IMR-90 (cell line): ENCODE data around the gene CBFA2T3. TPM values are rescaled to one million over a fixed set of nuclear protein-coding genes. Genes with fewer than 3 reads are reported as not detected.

Source experiments
- ATAC-seq: fragments of 200-7000 bp; cut with Tn5 transposase; 2 replicates; pipeline ENCODE4 v1.9.1; 2020; ENCODE audit warnings: low read depth, mild to moderate bottlenecking, moderate library complexity
- BruUV-seq: library from RNA; stranded (reverse); fragments of 400-500 nt; replicated peaks from 2 replicates; lab custom pipeline; 2021; lab: Mats Ljungman, UMichigan
- CTCF ChIA-PET: fragments of 300-600 bp; formaldehyde crosslinking; extraction: SDS; loops from one replicate; lab custom pipeline; 2021; ENCODE audit warnings: antibody characterized with exemption; lab: Yijun Ruan, JAX
- POLR2A ChIA-PET: fragments of 300-600 bp; sonication (Branson Sonifier 250); formaldehyde crosslinking; loops from one replicate; lab custom pipeline; 2022; ENCODE audit warnings: antibody characterized with exemption; ENCODE audit not compliant: unreplicated experiment; lab: Charles Lee
- DNase-seq: peaks from one replicate; pipeline ENCODE4 v3.0.0; 2013
- H2AFZ ChIP-seq: replicated peaks from 2 replicates; pipeline ENCODE3; 2013; ENCODE audit warnings: low read length, mild to moderate bottlenecking; ENCODE audit not compliant: poor library complexity
- H2AK5ac ChIP-seq: 2 replicates; pipeline ENCODE4 v1.6.1; 2013; ENCODE audit warnings: low read depth, low read length, inconsistent platforms
- H2AK9ac ChIP-seq: replicated peaks from 2 replicates; pipeline ENCODE3; 2013; ENCODE audit warnings: mild to moderate bottlenecking, low read depth, low read length, moderate library complexity; ENCODE audit not compliant: poor library complexity
- H2BK120ac ChIP-seq: 2 replicates; pipeline ENCODE4 v1.6.1; 2013; ENCODE audit warnings: low read depth, low read length, inconsistent platforms
- H2BK15ac ChIP-seq: 3 replicates; pipeline ENCODE4 v1.6.1; 2013; ENCODE audit warnings: low read depth, low read length, inconsistent platforms
- H2BK20ac ChIP-seq: 2 replicates; pipeline ENCODE4 v1.6.1; 2013; ENCODE audit warnings: low read depth, mild to moderate bottlenecking, inconsistent platforms, low read length, moderate library complexity
- H2BK5ac ChIP-seq: 2 replicates; pipeline ENCODE4 v1.6.1; 2013; ENCODE audit warnings: mild to moderate bottlenecking, low read depth, low read length, inconsistent platforms; ENCODE audit not compliant: poor library complexity, severe bottlenecking
- H3K14ac ChIP-seq: replicated peaks from 2 replicates; pipeline ENCODE4 v1.6.1; 2013; ENCODE audit warnings: low read depth, low read length, inconsistent platforms
- H3K18ac ChIP-seq: 2 replicates; pipeline ENCODE4 v1.6.1; 2013; ENCODE audit warnings: low read depth, low read length, control low read depth
- H3K23ac ChIP-seq: 2 replicates; pipeline ENCODE4 v1.6.1; 2013; ENCODE audit warnings: low read depth, low read length, inconsistent platforms
- H3K27ac ChIP-seq: 2 replicates; pipeline ENCODE4 v1.5.1; 2013; ENCODE audit warnings: mild to moderate bottlenecking, control low read depth, low read length; ENCODE audit not compliant: insufficient read depth
- H3K27me3 ChIP-seq: 2 replicates; pipeline ENCODE4 v1.6.1; 2013; ENCODE audit warnings: low read length; ENCODE audit not compliant: control insufficient read depth, insufficient read depth
- H3K36me3 ChIP-seq: 2 replicates; pipeline ENCODE4 v1.6.1; 2013; ENCODE audit warnings: low read length, mixed read lengths; ENCODE audit not compliant: control insufficient read depth, insufficient read depth
- H3K4ac ChIP-seq: 2 replicates; pipeline ENCODE4 v1.6.1; 2013; ENCODE audit warnings: low read depth, low read length, inconsistent platforms
- H3K4me1 ChIP-seq: 2 replicates; pipeline ENCODE4 v1.6.1; 2013; ENCODE audit warnings: low read length, mixed read lengths; ENCODE audit not compliant: control insufficient read depth, insufficient read depth
- H3K4me2 ChIP-seq: 2 replicates; pipeline ENCODE4 v1.6.1; 2013; ENCODE audit warnings: low read depth, mild to moderate bottlenecking, control low read depth, low read length, moderate library complexity
- H3K4me3 ChIP-seq: 2 replicates; pipeline ENCODE4 v1.5.1; 2013; ENCODE audit warnings: low read depth, mild to moderate bottlenecking, control low read depth, low read length, moderate library complexity; ENCODE audit not compliant: insufficient read depth
- H3K56ac ChIP-seq: 2 replicates; pipeline ENCODE4 v1.6.1; 2013; ENCODE audit warnings: low read length, inconsistent platforms; ENCODE audit not compliant: insufficient read depth; ENCODE audit errors: extremely low read depth
- H3K79me1 ChIP-seq, 2 experiments: 2 replicates each; pipeline ENCODE4 v1.6.1; 2013; ENCODE audit warnings: low read length in 2 of 2, inconsistent platforms in 1 of 2, low read depth in 1 of 2
- H3K9ac ChIP-seq: 2 replicates; pipeline ENCODE4 v1.6.1; 2013; ENCODE audit warnings: low read depth, low read length, control low read depth
- H3K9me1 ChIP-seq: 2 replicates; pipeline ENCODE4 v1.6.1; 2013; ENCODE audit warnings: low read length, inconsistent platforms; ENCODE audit not compliant: insufficient read depth
- H3K9me3 ChIP-seq: 2 replicates; pipeline ENCODE4 v1.6.1; 2013; ENCODE audit warnings: low read length; ENCODE audit not compliant: control insufficient read depth, insufficient read depth
- H4K20me1 ChIP-seq: 2 replicates; pipeline ENCODE4 v1.6.1; 2013; ENCODE audit warnings: low read length, inconsistent platforms; ENCODE audit not compliant: insufficient read depth
- H4K5ac ChIP-seq: 2 replicates; pipeline ENCODE4 v1.6.1; 2013; ENCODE audit warnings: mild to moderate bottlenecking, low read depth, low read length, control low read depth
- H4K8ac ChIP-seq, 2 experiments: 2 replicates each; pipeline ENCODE4 v1.6.1; 2013; ENCODE audit warnings: low read depth in 2 of 2, low read length in 2 of 2, control low read depth in 1 of 2, inconsistent platforms in 1 of 2
- H4K91ac ChIP-seq: 2 replicates; pipeline ENCODE4 v1.6.1; 2013; ENCODE audit warnings: low read depth, low read length, inconsistent platforms; ENCODE audit not compliant: insufficient read depth
- BHLHE40 ChIP-seq: fragments of 150-350 bp; IDR thresholded peaks from 2 replicates; pipeline ENCODE4 v1.6.1; 2016; ENCODE audit warnings: mild to moderate bottlenecking, low read depth, low read length
- CEBPB ChIP-seq: IDR thresholded peaks from 2 replicates; pipeline ENCODE4 v1.6.1; 2012; ENCODE audit warnings: low read depth, low read length, improper control_type of control experiment
- FOS ChIP-seq: fragments of 150-350 bp; IDR thresholded peaks from 2 replicates; pipeline ENCODE4 v1.6.1; 2016; ENCODE audit warnings: low read depth, low read length
- MAFK ChIP-seq: IDR thresholded peaks from 2 replicates; pipeline ENCODE4 v1.6.1; 2012; ENCODE audit warnings: low read depth, low read length, improper control_type of control experiment
- MAZ ChIP-seq: IDR thresholded peaks from 2 replicates; pipeline ENCODE4 v1.6.1; 2012; ENCODE audit warnings: low read depth, mild to moderate bottlenecking, low read length, improper control_type of control experiment, moderate library complexity, borderline replicate concordance
- MXI1 ChIP-seq: IDR thresholded peaks from 2 replicates; pipeline ENCODE4 v1.6.1; 2012; ENCODE audit warnings: low read depth, mild to moderate bottlenecking, low read length, moderate library complexity, borderline replicate concordance
- NFE2L2 ChIP-seq: fragments of 150-350 bp; IDR thresholded peaks from 2 replicates; pipeline ENCODE4 v1.6.1; 2016; ENCODE audit warnings: low read depth, mild to moderate bottlenecking, low read length
- POLR2A ChIP-seq: IDR thresholded peaks from 2 replicates; pipeline ENCODE4 v1.6.1; 2012; ENCODE audit warnings: mild to moderate bottlenecking, low read depth, low read length
- RFX5 ChIP-seq: IDR thresholded peaks from 2 replicates; pipeline ENCODE4 v1.8.0; 2012; ENCODE audit warnings: low read depth, mild to moderate bottlenecking, low read length, moderate library complexity
- SMC3 ChIP-seq: fragments of 150-350 bp; IDR thresholded peaks from 2 replicates; pipeline ENCODE4 v1.6.1; 2016; ENCODE audit warnings: low read depth, mild to moderate bottlenecking, antibody characterized with exemption, low read length, moderate library complexity
- USF2 ChIP-seq: fragments of 150-350 bp; IDR thresholded peaks from 2 replicates; pipeline ENCODE4 v1.6.1; 2017; ENCODE audit warnings: mild to moderate bottlenecking, antibody characterized with exemption, low read length, low read depth
- WGBS, 2 experiments: methylation state at CpG; one replicate each; pipeline versions ENCODE4 v1.1.5 to v1.1.7; 2013; ENCODE audit warnings: missing lambda C conversion rate in 2 of 2; ENCODE audit not compliant: insufficient read length in 1 of 2; ENCODE audit errors: extremely low coverage in 2 of 2; 5-methylcytosine and 5-hydroxymethylcytosine counted together
- dilution Hi-C: fragments of 300-500 bp; cut with HindIII; formaldehyde crosslinking; loops from one replicate; pipeline ENCODE4 v1.14.3; 2018; ENCODE audit warnings: low sequenced_read_pairs; ENCODE audit not compliant: unreplicated experiment
- in situ Hi-C: fragments of 300-500 bp; cut with MboI; formaldehyde crosslinking; loops from 3 replicates; pipeline ENCODE4 v1.14.3; 2019; ENCODE audit warnings: low sequenced_read_pairs, inconsistent platforms, mixed read lengths
- intact Hi-C: fragments of 100-400 bp; cut with micrococcal nuclease; formaldehyde crosslinking; loops from 2 replicates; pipeline ENCODE4 v1.10.0; 2022
- polyA plus RNA-seq, 3 experiments: library from polyadenylated mRNA; depleted of rRNA; stranded (reverse); fragments of >200 nt; gene quantifications; 2 replicates each; pipeline ENCODE4 v1.2.3, GENCODE V29; 2012; ENCODE audit warnings: low replicate concordance in 1 of 3
- total RNA-seq: library from RNA; depleted of rRNA; stranded (reverse); fragments of >200 nt; gene quantifications from 2 replicates; pipeline ENCODE4 v1.2.3, GENCODE V29; 2012

Gene CBFA2T3
- total and polyA plus RNA-seq, 2 of the 4 experiments (the other 2 are of a cell fraction) = not detected

GRCh38 chr16:88917915-88918627 lies 58.9 kb downstream of the CBFA2T3 start:
- POLR2A ChIA-PET = no interaction called here
- peaks cover 6% of the 10 kb centered on the region; the same call in 1 of the 2 replicates for H3K27me3 ChIP-seq
- dilution Hi-C loops = no loop called here
- in situ Hi-C loops = no loop called here
- peaks cover 4% of the 10 kb centered on the region for H3K9me3 ChIP-seq
- H3K4me2 ChIP-seq = no peak overlapping the region
- no peaks in the 10 kb centered on the region for H3K79me1 ChIP-seq
- H3K56ac ChIP-seq = no peak overlapping the region
- no peak overlapping the region for H3K9ac ChIP-seq
- no peaks in the 10 kb centered on the region for H3K9me1 ChIP-seq
- no peak overlapping the region for H2BK20ac ChIP-seq
- BruUV-seq = no TSS peak
- intact Hi-C loops = no loop called here
- no peaks in the 10 kb centered on the region for H4K20me1 ChIP-seq
- TF ChIP-seq SMC3 = no peak
- TF ChIP-seq USF2 = no peak
- TF ChIP-seq NFE2L2 = no peak
- no peak for TF ChIP-seq FOS
- no peak for TF ChIP-seq MAFK
- TF ChIP-seq POLR2A = no peak
- no peak for TF ChIP-seq RFX5
- no peak for TF ChIP-seq MAZ
- TF ChIP-seq BHLHE40 = no peak
- no peak for TF ChIP-seq MXI1
- no peak for TF ChIP-seq CEBPB
- H3K23ac ChIP-seq = no peak overlapping the region
- no peak for ATAC-seq
- no peak for DNase-seq
- H3K4ac ChIP-seq = no peak overlapping the region
- no peak overlapping the region for H2AK5ac ChIP-seq
- no peak overlapping the region for H2AK9ac ChIP-seq
- no peak overlapping the region for H4K8ac ChIP-seq
- H3K4me3 ChIP-seq = no peak overlapping the region
- no peak overlapping the region for H2BK15ac ChIP-seq
- no peak overlapping the region for H2BK120ac ChIP-seq
- WGBS, 2 experiments = 67% methylated on average over 1 of the region's 19 CpGs; no CpG with 5 or more reads in 1 of the 2 experiments
- no peak overlapping the region for H4K91ac ChIP-seq
- no peak overlapping the region for H3K18ac ChIP-seq
- no peaks in the 10 kb centered on the region for H3K36me3 ChIP-seq
- no peak overlapping the region for H2BK5ac ChIP-seq
- H4K5ac ChIP-seq = no peak overlapping the region
- no peak overlapping the region for H3K27ac ChIP-seq
- H3K14ac ChIP-seq = no peak overlapping the region
- H2AFZ ChIP-seq = no peak overlapping the region
- CTCF ChIA-PET = no interaction called here
- peaks cover 8% of the 10 kb centered on the region; the same call in 1 of the 2 replicates for H3K4me1 ChIP-seq
